Upper lobe of left lung (tissue), 6 donors: Measurements from ENCODE around the gene MDFI. TPM values are rescaled to one million over a fixed set of nuclear protein-coding genes. Genes with fewer than 3 reads are reported as not detected.

Experiments used
- ATAC-seq, 2 donors: fragments of 200-7000 bp; cut with Tn5 transposase; one replicate each; pipeline ENCODE4 v1.9.1; 2022; ENCODE audit warnings: mild to moderate bottlenecking in 2 of 2, moderate library complexity in 2 of 2; ENCODE audit not compliant: low FRiP score in 2 of 2
- DNase-seq, 2 donors: peaks; one replicate each; pipeline ENCODE4 v3.0.0-alpha.2; 2019 to 2020
- H3K27ac ChIP-seq, 4 donors: fragments of 200-600 bp; sonication (generic); one replicate each; pipeline ENCODE4 v1.5.1; 2016 to 2019
- H3K27me3 ChIP-seq, 4 donors: fragments of 200-600 bp; sonication (generic); one replicate each; pipeline ENCODE4 v1.5.1; 2017 to 2019
- H3K36me3 ChIP-seq, 4 donors: fragments of 200-600 bp; sonication (generic); one replicate each; pipeline ENCODE4 v1.5.1; 2016 to 2019
- H3K4me1 ChIP-seq, 4 donors: fragments of 200-600 bp; sonication (generic); one replicate each; pipeline ENCODE4 v1.5.1; 2018 to 2019
- H3K4me3 ChIP-seq, 4 donors: fragments of 200-600 bp; sonication (generic); one replicate each; pipeline ENCODE4 v1.5.1; 2017 to 2019; ENCODE audit warnings: mild to moderate bottlenecking in 2 of 4, moderate library complexity in 1 of 4
- H3K9me3 ChIP-seq, 4 donors: fragments of 200-600 bp; sonication (generic); one replicate each; pipeline ENCODE4 v1.5.1; 2018 to 2019
- CTCF ChIP-seq, 6 experiments: fragments of 450-650 bp in 4 of 6; fragments of 200-600 bp in 2 of 6; sonication (generic) in 2 of 6; IDR thresholded peaks; one replicate each; pipeline ENCODE4 v1.5.1; 2016 to 2019; ENCODE audit warnings: antibody characterized with exemption in 6 of 6
- EP300 ChIP-seq, 4 donors: sonication (generic); formaldehyde crosslinking; IDR thresholded peaks; one replicate each; pipeline ENCODE4 v1.5.1; 2017; ENCODE audit warnings: antibody characterized with exemption in 4 of 4, control low read depth in 2 of 4
- POLR2A ChIP-seq, 4 donors: fragments of 450-650 bp; IDR thresholded peaks; one replicate each; pipeline ENCODE4 v1.5.1; 2016 to 2017; ENCODE audit warnings: antibody characterized with exemption in 4 of 4, mild to moderate bottlenecking in 2 of 4
- POLR2AphosphoS5 ChIP-seq, 2 donors: sonication (generic); formaldehyde crosslinking; IDR thresholded peaks; one replicate each; pipeline ENCODE4 v1.5.1; 2017; ENCODE audit warnings: antibody characterized with exemption in 2 of 2
- WGBS, 2 donors: methylation state at CpG; one replicate each; pipeline ENCODE4 v1.1.5; 2017 to 2018; 5-methylcytosine and 5-hydroxymethylcytosine counted together
- total RNA-seq, 6 donors: library from RNA; depleted of rRNA in 4 of 6; stranded (reverse); fragments of >200 nt in 4 of 6; gene quantifications; one replicate each; pipeline versions ENCODE4 v1.1.0 to v1.2.1, GENCODE V29; 2016 to 2021
- donor health status: DM: no; HTN: no; CAD: no; lungs with moderate emphysema.
- donor health status: DM: no; HTN: yes; CAD: no; lungs with severe emphysema.

Gene MDFI
- total RNA-seq, 6 donors from 2014 or later, result 4.9 to 23.4 (median 8.0) TPM

GRCh38 chr6:41654698-41655151, 16.5 kb downstream of the MDFI start:
- WGBS, 2 donors, result 83 to 85% methylated on average over 8 of the region's 8 CpGs
- H3K4me1 ChIP-seq, result peaks cover 10 to 18% (median 15%) of the 10 kb centered on the region in 4 donors

GRCh38 chr6:41655176-41655575, 16.9 kb downstream of the MDFI start:
- Histone ChIP-seq H3K4me1 (peaks cover 10 to 18% (median 15%) of the 10 kb centered on the region in 4 donors), H3K36me3 (no peaks in the 10 kb centered on the region), H3K4me3 (no peak overlapping the region), H3K27me3 (no peaks in the 10 kb centered on the region), H3K9me3 (no peaks in the 10 kb centered on the region), H3K27ac (peak overlapping the region in 1 of 4 donors; percentile 30)
- WGBS, 2 donors, result 90 to 92% methylated on average over 8 of the region's 8 CpGs
- no peak for ATAC-seq
- no peak for TF ChIP-seq POLR2AphosphoS5 (IDR thresholded peaks at IDR 0.05)
- no peak for TF ChIP-seq EP300 (IDR thresholded peaks at IDR 0.05)
- TF ChIP-seq POLR2A (IDR thresholded peaks at IDR 0.05), result no peak
- no peak for TF ChIP-seq CTCF (IDR thresholded peaks at IDR 0.05)
- no peak for DNase-seq

More at GRCh38 chr6:41654698-41655151, 16.5 kb downstream of the MDFI start:
- no peaks in the 10 kb centered on the region for H3K27me3 ChIP-seq
- DNase-seq (no peak), ATAC-seq (no peak)
- TF ChIP-seq EP300 (IDR thresholded peaks at IDR 0.05), result no peak
- no peak for TF ChIP-seq POLR2A (IDR thresholded peaks at IDR 0.05)
- no peak for TF ChIP-seq CTCF (IDR thresholded peaks at IDR 0.05)
- TF ChIP-seq POLR2AphosphoS5 (IDR thresholded peaks at IDR 0.05), result no peak
- no peaks in the 10 kb centered on the region for H3K36me3 ChIP-seq
- no peaks in the 10 kb centered on the region for H3K9me3 ChIP-seq
- H3K27ac ChIP-seq, result peak overlapping the region in 2 of 4 donors; percentile 5 to 30
- H3K4me3 ChIP-seq, result no peak overlapping the region

- Histone ChIP-seq H3K9me3 (no peaks in the 10 kb centered on the region), H3K27ac (peak overlapping the region in 2 of 4 donors; percentile 30 to 41), H3K27me3 (no peaks in the 10 kb centered on the region), H3K4me3 (no peak overlapping the region), H3K4me1 (peaks cover 10 to 18% (median 15%) of the 10 kb centered on the region in 4 donors), H3K36me3 (no peaks in the 10 kb centered on the region)
- WGBS, 2 donors, result 49 to 83% methylated on average over 6 to 12 of the region's 12 CpGs
- no peak for TF ChIP-seq POLR2AphosphoS5 (IDR thresholded peaks at IDR 0.05)
- no peak for TF ChIP-seq EP300 (IDR thresholded peaks at IDR 0.05)
- no peak for TF ChIP-seq CTCF (IDR thresholded peaks at IDR 0.05)
- TF ChIP-seq POLR2A (IDR thresholded peaks at IDR 0.05), result no peak
- no peak for DNase-seq
- no peak for ATAC-seq
Measured at GRCh38 chr6:41655646-41656001, 17.4 kb downstream of the MDFI start.

GRCh38 chr6:41656002-41656691, 17.9 kb downstream of the MDFI start:
- Histone ChIP-seq H3K36me3 (no peaks in the 10 kb centered on the region), H3K27me3 (no peaks in the 10 kb centered on the region), H3K27ac (peak overlapping the region in 3 of 4 donors; percentile 15 to 41 (median 38)), H3K4me1 (peaks cover 10 to 18% (median 15%) of the 10 kb centered on the region in 4 donors), H3K4me3 (no peak overlapping the region), H3K9me3 (no peaks in the 10 kb centered on the region)
- WGBS, 2 donors, result 33 to 51% methylated on average over 11 to 13 of the region's 14 CpGs
- DNase-seq, result peak in 1 of 2 donors; percentile 68
- TF ChIP-seq CTCF (IDR thresholded peaks at IDR 0.05) (no peak), POLR2A (IDR thresholded peaks at IDR 0.05) (no peak), POLR2AphosphoS5 (IDR thresholded peaks at IDR 0.05) (no peak), EP300 (IDR thresholded peaks at IDR 0.05) (no peak)
- ATAC-seq, result no peak
